HG03457 (cell line): ENCODE measurements around the gene PDE10A.

Experiments used
- ATAC-seq: cut with Tn5 transposase; IDR thresholded peaks from one replicate; pipeline ENCODE4 v1.9.1; 2021; ENCODE audit warnings: moderate number of reproducible peaks; ENCODE audit not compliant: unreplicated experiment

PDE10A gene

GRCh38 chr6:165662749-165663376 is at the start of gene PDE10A:
Gene PDE10A (minus strand): TSS chr6:165663241. CDS start chr6:165662811, 430 bp downstream.
- ATAC-seq, result no peak

GRCh38 chr6:165708985-165709576 is 46.0 kb upstream of the PDE10A start:
- ATAC-seq, result no peak

- no peak for ATAC-seq
Measured at GRCh38 chr6:165707067-165707853, 44.2 kb upstream of the PDE10A start.

GRCh38 chr6:165705941-165706340 is 42.9 kb upstream of the PDE10A start:
- no peak for ATAC-seq

- ATAC-seq, result peak; percentile 41
Measured at GRCh38 chr6:165704045-165704748, 41.2 kb upstream of the PDE10A start.

- ATAC-seq, result no peak
Measured at GRCh38 chr6:165702669-165703068, 39.6 kb upstream of the PDE10A start.

GRCh38 chr6:165701564-165702354 is 38.7 kb upstream of the PDE10A start:
- peak; percentile 90 for ATAC-seq

GRCh38 chr6:165701005-165701404 is 38.0 kb upstream of the PDE10A start:
- no peak for ATAC-seq

- no peak for ATAC-seq
Measured at GRCh38 chr6:165698868-165699267, 35.8 kb upstream of the PDE10A start.

GRCh38 chr6:165697171-165697570 is 34.1 kb upstream of the PDE10A start:
- ATAC-seq, result no peak

- no peak for ATAC-seq
Measured at GRCh38 chr6:165695722-165696515, 32.9 kb upstream of the PDE10A start.

GRCh38 chr6:165694296-165694695 is 31.3 kb upstream of the PDE10A start:
- no peak for ATAC-seq

GRCh38 chr6:165692106-165692653 is 29.1 kb upstream of the PDE10A start:
- ATAC-seq, result no peak

- no peak for ATAC-seq
Measured at GRCh38 chr6:165689699-165690098, 26.7 kb upstream of the PDE10A start.

GRCh38 chr6:165686596-165687365 is 23.7 kb upstream of the PDE10A start:
- ATAC-seq, result no peak

- ATAC-seq, result no peak
Measured at GRCh38 chr6:165685302-165685701, 22.3 kb upstream of the PDE10A start.

GRCh38 chr6:165684333-165684732 is 21.3 kb upstream of the PDE10A start:
- no peak for ATAC-seq

GRCh38 chr6:165680975-165681374 is 17.9 kb upstream of the PDE10A start:
- no peak for ATAC-seq

- ATAC-seq, result no peak
Measured at GRCh38 chr6:165679326-165679725, 16.3 kb upstream of the PDE10A start.
